Measurements from ENCODE around the gene ATP1A3.

DNA sequence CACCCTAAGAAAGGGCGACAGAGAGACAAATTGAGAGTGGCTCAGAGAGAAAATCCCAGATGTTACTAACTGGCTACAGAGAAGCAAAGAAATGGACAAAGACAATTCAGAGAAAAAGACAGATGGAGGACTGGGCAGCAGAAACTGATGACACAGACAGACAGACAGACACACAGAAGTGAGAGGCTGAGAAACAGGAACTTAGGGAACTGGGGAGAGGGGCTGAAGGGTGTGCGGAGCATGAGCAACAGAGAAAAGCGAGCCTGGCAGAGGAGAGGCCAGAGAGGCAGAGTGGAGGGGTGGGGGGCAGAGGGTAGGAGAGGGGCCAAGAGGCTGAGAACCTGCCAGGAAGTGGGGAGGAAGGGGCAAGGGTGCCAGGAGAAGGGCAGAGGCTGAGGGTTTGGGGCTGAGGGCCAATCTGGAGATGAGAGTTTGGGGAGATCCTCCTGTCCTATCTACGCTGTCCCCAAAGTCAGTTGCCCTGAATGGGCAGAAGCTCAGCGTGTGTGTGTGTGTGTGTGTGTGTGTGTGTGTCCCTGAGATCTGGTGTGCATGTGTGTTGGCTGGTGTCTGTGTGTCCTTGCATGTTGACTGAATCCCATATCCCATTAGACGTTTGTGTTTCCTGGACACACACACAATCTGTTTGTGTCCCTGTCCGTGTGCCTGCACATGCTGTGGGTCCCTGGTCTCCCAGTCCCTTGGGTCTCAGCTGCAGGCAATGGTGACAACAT is 60.2 kb downstream of the ATP1A3 start:
- TF ChIP-seq, protein P1, sequence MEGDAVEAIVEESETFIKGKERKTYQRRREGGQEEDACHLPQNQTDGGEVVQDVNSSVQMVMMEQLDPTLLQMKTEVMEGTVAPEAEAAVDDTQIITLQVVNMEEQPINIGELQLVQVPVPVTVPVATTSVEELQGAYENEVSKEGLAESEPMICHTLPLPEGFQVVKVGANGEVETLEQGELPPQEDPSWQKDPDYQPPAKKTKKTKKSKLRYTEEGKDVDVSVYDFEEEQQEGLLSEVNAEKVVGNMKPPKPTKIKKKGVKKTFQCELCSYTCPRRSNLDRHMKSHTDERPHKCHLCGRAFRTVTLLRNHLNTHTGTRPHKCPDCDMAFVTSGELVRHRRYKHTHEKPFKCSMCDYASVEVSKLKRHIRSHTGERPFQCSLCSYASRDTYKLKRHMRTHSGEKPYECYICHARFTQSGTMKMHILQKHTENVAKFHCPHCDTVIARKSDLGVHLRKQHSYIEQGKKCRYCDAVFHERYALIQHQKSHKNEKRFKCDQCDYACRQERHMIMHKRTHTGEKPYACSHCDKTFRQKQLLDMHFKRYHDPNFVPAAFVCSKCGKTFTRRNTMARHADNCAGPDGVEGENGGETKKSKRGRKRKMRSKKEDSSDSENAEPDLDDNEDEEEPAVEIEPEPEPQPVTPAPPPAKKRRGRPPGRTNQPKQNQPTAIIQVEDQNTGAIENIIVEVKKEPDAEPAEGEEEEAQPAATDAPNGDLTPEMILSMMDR (IDR thresholded peaks at IDR 0.05), result no peak
- no peak for TF ChIP-seq ZFX (IDR thresholded peaks at IDR 0.05; ENCODE audit: borderline replicate concordance)
